ENCODE results near the gene NUAK1. TPM values are rescaled to one million over a fixed set of nuclear protein-coding genes. Genes with fewer than 3 reads are reported as not detected.
A peak's percentile ranks its signal among the peaks of the same experiment; 100 is the strongest.

Gene NUAK1
- total RNA-seq, 4 donors from 2014 or later: 18.9 to 34.5 (median 29.1) TPM

- DNase-seq (no peak), ATAC-seq (no peak)
- TF ChIP-seq CTCF (IDR thresholded peaks at IDR 0.05 in 4 of 5, conservative IDR thresholded peaks at IDR 0.05 in 1 of 5) (no peak), POLR2A (IDR thresholded peaks at IDR 0.05) (no peak)
- Histone ChIP-seq H3K36me3 (no peaks in the 10 kb centered on the region), H3K4me3 (peak overlapping the region in 3 of 4 donors; percentile 17 to 88 (median 87)), H3K27ac (peak overlapping the region; percentile 94 to 99 (median 99)), H3K27me3 (no peaks in the 10 kb centered on the region), H3K9me3 (no peaks in the 10 kb centered on the region), H3K4me1 (peaks cover 51 to 66% of the 10 kb centered on the region in 2 donors)
- intact Hi-C loops (cut with DNase I; ENCODE audit: low total_unique reads) (loop anchor here (5.0 kb wide), 1 partner anchor 161 kb away; the partner anchor contains the start of gene TCP11L2), in situ Hi-C loops (cut with MboI; ENCODE audit: low sequenced_read_pairs in 4 of 4) (loop anchor here (5.0 to 25.0 kb wide), 3 partner anchors 329 to 729 kb away; no protein-coding TSS in a partner anchor)
Observed at GRCh38 chr12:106141452-106141851, 2.7 kb upstream of the NUAK1 start.

GRCh38 chr12:106141003-106141402, 2.2 kb upstream of the NUAK1 start:
- DNase-seq (no peak), ATAC-seq (no peak)
- H3K36me3 ChIP-seq: no peaks in the 10 kb centered on the region
- H3K9me3 ChIP-seq: no peaks in the 10 kb centered on the region
- H3K4me3 ChIP-seq: peak overlapping the region; percentile 81 to 88 (median 86)
- no peaks in the 10 kb centered on the region for H3K27me3 ChIP-seq
- in situ Hi-C loops (cut with MboI; ENCODE audit: low sequenced_read_pairs in 4 of 4): loop anchor here (5.0 to 25.0 kb wide), 3 partner anchors 329 to 729 kb away; no protein-coding TSS in a partner anchor
- intact Hi-C loops (cut with DNase I; ENCODE audit: low total_unique reads): loop anchor here (5.0 kb wide), 1 partner anchor 161 kb away; the partner anchor contains the start of gene TCP11L2
- peak overlapping the region; percentile 94 to 99 (median 99) for H3K27ac ChIP-seq
- peaks cover 54 to 67% of the 10 kb centered on the region in 2 donors for H3K4me1 ChIP-seq
- TF ChIP-seq POLR2A (IDR thresholded peaks at IDR 0.05) (no peak), CTCF (IDR thresholded peaks at IDR 0.05 in 4 of 5, conservative IDR thresholded peaks at IDR 0.05 in 1 of 5) (no peak)

GRCh38 chr12:106140223-106140986, 1.7 kb upstream of the NUAK1 start:
- ATAC-seq (peak; percentile 4 to 15), DNase-seq (peak in 1 of 2 donors; percentile 39)
- Histone ChIP-seq H3K9me3 (no peaks in the 10 kb centered on the region), H3K27ac (peak overlapping the region; percentile 94 to 99 (median 99)), H3K27me3 (no peaks in the 10 kb centered on the region), H3K4me3 (peak overlapping the region; percentile 81 to 88 (median 86)), H3K4me1 (peaks cover 54 to 67% of the 10 kb centered on the region in 2 donors), H3K36me3 (no peaks in the 10 kb centered on the region)
- in situ Hi-C loops (cut with MboI; ENCODE audit: low sequenced_read_pairs in 4 of 4): loop anchor here (5.0 to 25.0 kb wide), 3 partner anchors 328 to 728 kb away; no protein-coding TSS in a partner anchor
- intact Hi-C loops (cut with DNase I; ENCODE audit: low total_unique reads): loop anchor here (5.0 kb wide), 1 partner anchor 162 kb away; the partner anchor contains the start of gene TCP11L2
- no peak for TF ChIP-seq CTCF (IDR thresholded peaks at IDR 0.05 in 4 of 5, conservative IDR thresholded peaks at IDR 0.05 in 1 of 5)
- peak in 1 of 2 donors; percentile 12 for TF ChIP-seq POLR2A (IDR thresholded peaks at IDR 0.05)

GRCh38 chr12:106139422-106140171, 843 bp upstream of the NUAK1 start:
- no peaks in the 10 kb centered on the region for H3K36me3 ChIP-seq
- intact Hi-C loops (cut with DNase I; ENCODE audit: low total_unique reads): loop anchor here (1.0 to 5.0 kb wide), 8 partner anchors 33 to 332 kb away; partner anchors contain the start of gene TCP11L2
- TF ChIP-seq CTCF (IDR thresholded peaks at IDR 0.05 in 4 of 5, conservative IDR thresholded peaks at IDR 0.05 in 1 of 5) (peak in 2 of 5 experiments; percentile 14 to 18), POLR2A (IDR thresholded peaks at IDR 0.05) (peak; percentile 90 to 94)
- H3K27me3 ChIP-seq: no peaks in the 10 kb centered on the region
- peaks cover 54 to 66% of the 10 kb centered on the region in 2 donors for H3K4me1 ChIP-seq
- H3K4me3 ChIP-seq: peak overlapping the region; percentile 81 to 88 (median 86)
- in situ Hi-C loops (cut with MboI; ENCODE audit: low sequenced_read_pairs in 4 of 4): loop anchor here (5.0 to 25.0 kb wide), 5 partner anchors 327 to 727 kb away; no protein-coding TSS in a partner anchor
- peak; percentile 71 to 80 for ATAC-seq
- no peaks in the 10 kb centered on the region for H3K9me3 ChIP-seq
- peak overlapping the region; percentile 94 to 99 (median 99) for H3K27ac ChIP-seq
- DNase-seq: peak; percentile 83 to 88
